Stimulated activated CD4-positive, alpha-beta T cell treated with anti-CD3 and anti-CD28 coated beads, Interleukin-15, amount 100 ng/mL, for 1 hour (primary cell): Measurements from ENCODE around the gene SUN2.

ENCODE experiments used
- DNase-seq, 2 donors: peaks; one replicate each; pipeline ENCODE4 v3.0.0-alpha.2; 2020; ENCODE audit warnings: low read depth in 1 of 2, low spot score in 1 of 2

The SUN2 gene

GRCh38 chr22:38700270-38700788, 55.5 kb downstream of the SUN2 start:
- DNase-seq = no peak

GRCh38 chr22:38699784-38700183, 56.0 kb downstream of the SUN2 start:
- DNase-seq = no peak

GRCh38 chr22:38699143-38699542, 56.7 kb downstream of the SUN2 start:
- no peak for DNase-seq

GRCh38 chr22:38698407-38699094, 57.2 kb downstream of the SUN2 start:
- DNase-seq = no peak

GRCh38 chr22:38697425-38698089, 58.2 kb downstream of the SUN2 start:
- no peak for DNase-seq

- DNase-seq = no peak
Observed at GRCh38 chr22:38696606-38697424, 59.0 kb downstream of the SUN2 start.

- no peak for DNase-seq
Observed at GRCh38 chr22:38694940-38695339, 60.9 kb downstream of the SUN2 start.

GRCh38 chr22:38694049-38694448, 61.7 kb downstream of the SUN2 start:
- no peak for DNase-seq

- DNase-seq = no peak
Observed at GRCh38 chr22:38689651-38690050, 66.1 kb downstream of the SUN2 start.

- no peak for DNase-seq
Observed at GRCh38 chr22:38685761-38686160, 70.0 kb downstream of the SUN2 start.

GRCh38 chr22:38684895-38685294, 70.9 kb downstream of the SUN2 start:
- DNase-seq = no peak
